GM20431 (cell line): ENCODE measurements around the gene ABCA4.
"Not testable (repeated sequence)": the region's sequence is repeated elsewhere in the genome, so short reads cannot be mapped to it uniquely, and the experiment has no call there.

Experiments
- in situ Hi-C: fragments of 300-500 bp; cut with MseI, MboI; formaldehyde crosslinking; loops from one replicate; pipeline ENCODE4 v1.15.0; 2020; ENCODE audit warnings: low sequenced_read_pairs; ENCODE audit not compliant: unreplicated experiment

ABCA4 gene

DNA sequence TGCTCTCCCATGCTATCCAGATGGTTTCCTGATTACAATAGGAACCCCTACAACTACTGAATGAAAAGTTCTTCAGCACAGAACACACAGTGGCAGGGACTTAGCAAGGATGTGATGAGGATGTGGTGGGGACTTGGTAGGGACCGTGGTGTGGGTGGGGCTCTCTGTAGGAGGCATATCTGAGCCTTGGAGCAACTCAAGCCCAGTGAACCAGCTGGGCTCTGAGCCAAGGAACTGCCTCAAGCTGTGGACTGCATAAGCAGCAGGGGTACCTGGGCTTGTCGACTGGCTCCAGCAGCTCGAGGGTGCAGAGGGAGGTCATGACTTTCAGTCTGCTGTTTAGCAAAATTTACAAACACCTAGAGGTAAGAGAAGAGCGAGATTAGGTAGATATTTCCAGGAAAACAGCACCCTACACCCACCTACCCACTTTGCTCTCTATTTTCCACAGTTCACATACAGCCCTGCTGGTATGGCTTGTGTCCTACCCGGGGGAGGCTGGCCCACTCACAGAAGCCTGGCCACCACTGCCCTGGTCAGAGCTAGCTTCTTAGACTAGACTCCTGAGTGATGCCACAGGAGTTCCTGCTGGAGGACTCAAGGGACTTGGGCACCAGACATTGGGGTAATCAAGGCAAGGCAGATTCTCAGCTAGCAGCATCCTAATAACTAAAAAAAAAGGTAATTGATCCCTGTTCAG lies 125.0 kb downstream of the ABCA4 start:
- in situ Hi-C loops, result no loop called here

DNA sequence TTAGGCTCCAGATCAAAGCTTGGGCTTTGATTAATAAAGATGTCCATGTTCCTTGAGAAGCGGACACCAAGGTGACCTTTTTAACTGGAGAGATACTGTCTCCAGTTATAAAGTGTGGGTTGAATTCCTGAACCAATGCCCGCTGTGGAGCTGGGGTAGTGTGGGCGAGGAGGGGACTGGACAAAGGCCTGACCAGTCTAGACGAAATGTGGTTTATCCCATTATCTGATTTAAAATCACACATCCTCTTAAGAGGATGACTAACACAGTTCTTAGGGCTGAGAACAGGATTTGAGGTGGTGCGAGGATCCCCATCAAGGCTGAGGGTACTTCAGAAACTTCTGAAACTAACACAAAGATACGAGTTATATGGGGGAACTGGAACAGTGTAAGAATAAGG lies 127.2 kb downstream of the ABCA4 start:
- in situ Hi-C loops, result no loop called here

DNA sequence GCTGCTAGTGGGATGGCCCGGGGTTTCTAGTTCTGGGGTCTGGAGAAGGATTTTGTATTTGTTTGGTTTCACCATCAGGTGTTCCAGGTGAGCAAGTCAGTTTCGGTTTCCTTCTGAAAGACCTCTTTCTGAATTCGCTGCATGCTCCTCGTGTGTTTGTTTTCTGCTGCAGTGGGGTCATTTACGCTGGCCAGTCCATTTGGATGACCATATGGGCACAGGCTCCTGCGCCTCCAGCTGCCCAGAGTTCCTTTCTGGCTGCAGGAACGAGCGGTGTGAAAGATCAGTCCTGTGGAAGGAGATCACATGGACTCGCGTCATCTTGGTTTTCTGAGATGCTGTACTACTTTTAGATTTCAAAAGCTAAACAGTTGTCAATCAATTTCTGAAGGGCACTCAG lies 128.0 kb downstream of the ABCA4 start:
- in situ Hi-C loops, result no loop called here

DNA sequence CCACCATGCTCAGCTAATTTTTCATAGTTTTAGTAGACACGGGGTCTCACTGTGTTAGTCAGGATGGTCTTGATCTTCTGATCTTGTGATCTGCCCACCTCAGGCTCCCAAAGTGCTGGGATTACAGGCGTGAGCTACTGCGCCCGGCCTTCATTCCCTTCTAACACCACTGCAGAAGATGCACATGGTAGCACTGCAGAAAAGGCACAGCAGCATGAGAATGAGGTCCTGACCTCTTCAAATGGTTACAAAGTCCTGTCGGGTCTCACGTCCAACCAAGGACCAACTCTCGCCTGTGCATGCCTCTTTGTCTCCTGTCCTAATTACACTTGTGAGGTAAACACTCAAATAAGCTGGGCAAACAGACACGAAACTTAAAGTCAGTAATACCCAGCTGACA lies 128.8 kb downstream of the ABCA4 start:
- in situ Hi-C loops, result no loop called here

DNA sequence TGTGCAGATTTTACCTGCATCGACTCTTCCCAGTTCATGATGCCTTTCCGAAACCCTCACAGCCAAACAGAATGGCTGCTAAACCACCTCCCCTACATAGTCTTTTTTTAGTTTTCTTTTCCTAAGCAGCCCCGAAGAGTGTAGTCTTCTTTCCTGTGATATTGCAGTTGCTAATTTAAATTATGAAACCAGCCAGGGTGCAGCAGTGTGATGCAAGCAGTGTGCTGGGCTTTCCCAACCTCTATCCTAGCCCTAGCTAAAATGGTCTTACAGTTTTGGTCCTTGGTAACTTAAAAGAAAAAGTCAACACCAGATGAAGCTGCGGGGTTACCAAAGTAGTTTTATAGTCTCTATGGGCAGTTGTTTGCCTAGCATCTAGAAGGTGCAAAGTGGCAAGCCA lies 129.7 kb downstream of the ABCA4 start:
- in situ Hi-C loops, result no loop called here

DNA sequence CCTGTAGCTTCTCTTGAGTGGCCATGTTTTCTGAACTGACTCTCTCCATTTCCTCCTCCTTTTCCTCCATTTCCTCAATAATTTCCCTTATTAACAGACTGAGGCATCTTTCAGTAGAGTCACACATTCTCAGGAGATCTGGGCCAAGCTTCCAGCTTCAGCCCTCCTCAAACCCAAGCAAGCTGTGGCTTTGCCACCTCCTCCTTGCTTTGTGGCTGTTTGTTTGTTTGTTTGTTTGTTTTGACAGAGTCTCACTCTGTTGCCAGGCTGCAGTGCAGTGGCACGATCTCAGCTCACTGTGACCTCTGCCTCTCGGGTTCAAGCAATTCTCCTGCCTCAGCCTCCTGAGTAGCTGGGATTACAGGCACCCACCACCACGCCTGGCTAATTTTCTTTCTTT lies 130.5 kb downstream of the ABCA4 start:
- in situ Hi-C loops, result not testable (repeated sequence)

DNA sequence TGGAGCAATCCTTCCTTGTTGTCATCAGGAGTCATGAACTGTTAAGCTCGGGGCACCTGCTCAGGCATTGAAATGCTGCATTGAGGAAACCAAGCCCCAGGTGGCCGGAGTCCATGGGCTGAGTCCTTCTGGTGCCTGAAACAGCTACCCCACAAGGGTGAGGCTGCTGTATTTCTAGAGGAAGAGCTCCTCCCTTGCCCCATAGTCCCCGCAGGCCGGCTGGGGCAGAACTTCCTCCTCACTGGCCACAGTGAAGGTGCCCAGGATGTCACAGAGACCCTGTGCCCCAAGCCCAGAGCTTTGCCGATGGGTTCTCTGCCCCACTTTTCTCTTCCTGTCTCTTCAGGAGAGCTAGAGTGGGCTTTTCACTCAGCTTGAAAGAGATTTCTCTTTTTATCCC lies 130.9 kb downstream of the ABCA4 start:
- in situ Hi-C loops, result no loop called here

DNA sequence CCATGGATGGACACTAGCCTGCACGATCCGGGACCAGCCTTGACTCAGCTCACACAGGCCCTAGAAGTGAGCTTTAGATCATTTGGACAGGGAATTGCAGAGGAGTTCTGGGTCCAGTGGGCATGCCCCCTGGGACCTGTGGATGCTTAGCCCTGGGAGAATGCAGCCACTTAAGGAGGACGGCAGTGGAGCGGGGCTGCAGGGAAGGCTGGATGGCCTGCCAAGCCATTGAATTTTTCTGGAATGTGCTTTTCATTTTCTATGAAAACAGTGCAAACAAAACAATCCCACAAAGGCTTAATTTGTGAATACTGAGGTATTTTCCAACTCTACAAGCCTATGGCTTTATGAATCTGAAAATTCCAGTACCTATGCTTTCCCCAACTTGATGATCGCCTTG lies 131.3 kb downstream of the ABCA4 start:
- in situ Hi-C loops, result no loop called here

DNA sequence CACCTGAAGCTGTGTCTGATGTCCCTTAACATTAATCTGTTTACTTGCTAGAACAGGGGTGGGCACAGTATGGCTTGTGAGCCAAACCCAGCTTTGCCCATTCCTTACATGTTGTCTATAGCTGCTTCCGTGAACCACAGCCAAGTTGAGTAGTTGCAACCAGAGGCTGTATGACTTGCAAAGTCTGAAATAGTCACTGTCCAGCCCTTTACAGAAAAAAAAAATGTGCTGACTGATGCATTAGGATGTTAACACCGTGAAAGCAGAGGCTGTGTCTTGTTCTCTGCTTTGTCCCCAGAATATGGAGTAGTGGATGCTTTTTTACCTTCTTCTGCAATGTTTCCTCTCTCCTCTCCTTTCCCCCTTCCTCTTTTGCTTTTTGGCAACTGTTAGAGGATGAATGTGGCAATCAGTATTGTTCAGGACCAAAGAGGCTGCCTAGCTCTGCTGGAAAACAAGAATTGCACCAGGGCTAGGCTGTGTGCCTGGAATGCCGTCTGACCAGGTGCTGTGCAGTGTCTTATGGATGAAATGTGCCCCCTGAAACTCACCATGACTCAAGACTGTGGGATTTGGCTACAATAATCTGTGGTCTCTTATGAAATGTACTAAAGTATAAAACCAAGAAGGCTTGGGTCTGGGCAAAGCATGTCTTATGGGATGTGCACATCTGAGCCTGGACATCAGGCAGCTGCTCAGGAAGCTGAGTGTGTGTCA lies 132.2 kb downstream of the ABCA4 start:
- in situ Hi-C loops, result no loop called here

DNA sequence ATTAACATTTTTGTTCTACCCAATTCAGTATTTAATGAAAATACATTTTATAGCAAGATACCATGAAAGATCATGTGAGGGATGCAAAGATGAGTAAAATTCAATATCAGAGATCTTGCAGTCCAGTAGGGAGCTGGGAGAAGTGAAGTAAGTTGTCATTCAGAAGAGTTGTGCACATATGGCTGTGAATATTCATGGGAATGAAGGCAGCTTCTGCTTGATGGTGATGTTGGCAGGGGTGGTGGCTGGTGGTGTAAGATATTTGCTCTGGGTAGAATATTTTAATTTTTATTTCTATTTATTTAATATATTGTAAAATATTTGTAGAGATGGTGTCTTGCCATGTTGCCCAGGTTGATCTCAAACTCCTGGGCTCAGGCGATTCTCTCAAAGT lies 139.7 kb downstream of the ABCA4 start:
- in situ Hi-C loops, result no loop called here

DNA sequence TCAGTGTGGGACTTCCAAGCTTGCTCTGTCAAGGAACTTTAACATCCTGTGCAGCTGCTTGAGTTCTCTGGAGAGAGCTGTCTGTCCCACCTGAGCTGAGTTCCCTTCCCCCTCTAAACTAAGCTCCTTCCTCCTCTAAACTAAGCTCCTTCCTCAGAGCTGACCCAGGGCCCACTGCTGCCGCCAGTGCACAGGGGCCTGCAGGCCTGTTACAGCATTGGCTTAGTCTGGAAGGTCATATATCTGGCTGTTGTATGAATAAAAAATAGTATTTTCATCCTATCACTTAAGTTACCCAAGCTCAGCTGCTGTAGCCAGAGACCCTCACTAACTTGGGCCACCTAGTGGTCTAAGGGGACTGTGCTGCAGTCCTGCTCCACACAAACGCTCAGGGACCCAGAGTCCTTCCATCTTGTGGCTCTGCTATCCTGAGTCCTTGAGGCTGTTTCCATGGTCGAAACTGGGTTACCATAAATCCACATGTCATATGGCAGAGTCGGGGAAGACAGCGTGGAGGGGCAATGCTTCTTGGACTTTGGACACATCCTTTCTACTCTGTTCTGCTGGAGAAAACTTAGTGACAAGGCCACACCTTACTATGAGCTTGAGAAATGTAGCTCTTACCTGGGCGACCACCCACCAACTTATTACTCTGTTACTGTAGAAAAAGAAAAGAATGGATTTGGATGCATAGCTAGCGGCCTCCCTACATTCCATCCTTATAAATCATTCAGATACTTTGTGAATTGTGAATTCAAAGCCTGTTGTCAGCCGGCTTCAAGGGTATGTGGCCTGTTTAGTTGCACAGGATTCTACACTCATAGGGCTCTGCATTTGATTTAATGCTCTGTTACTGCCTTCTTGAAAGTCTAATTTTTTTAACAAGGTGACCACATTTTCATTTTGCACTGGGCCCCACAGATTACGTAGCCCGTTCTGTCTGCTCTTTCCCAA lies 140.4 kb downstream of the ABCA4 start:
- in situ Hi-C loops, result no loop called here

DNA sequence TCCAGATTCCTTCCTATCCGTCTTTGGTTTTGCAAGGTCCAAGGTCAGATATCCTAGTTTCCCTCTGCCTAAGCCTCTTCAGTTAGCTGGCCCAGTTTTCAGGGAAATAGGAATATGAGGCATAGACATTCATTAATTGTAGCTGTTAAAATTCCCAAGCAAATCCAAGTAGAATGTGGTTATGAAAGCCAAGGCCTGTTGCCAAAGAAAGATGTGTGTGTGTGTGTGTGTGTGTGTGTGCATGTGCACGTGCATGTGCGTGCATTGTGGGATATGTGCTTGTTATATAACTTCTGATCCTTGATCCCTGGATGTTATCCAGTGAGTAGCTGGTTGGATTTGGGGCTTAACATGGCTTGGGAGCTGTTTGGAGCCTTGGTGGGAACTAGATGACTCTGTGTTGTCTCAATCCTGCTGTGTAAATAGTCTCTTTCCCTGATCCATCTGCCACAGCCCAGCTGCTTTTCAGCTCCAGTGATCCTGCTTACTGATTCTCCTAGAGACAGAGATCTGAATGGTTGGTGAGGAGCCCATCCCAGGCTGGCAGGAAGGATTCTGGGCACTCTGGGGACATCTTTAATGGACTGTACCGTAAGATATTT lies 141.1 kb downstream of the ABCA4 start:
- in situ Hi-C loops, result no loop called here

DNA sequence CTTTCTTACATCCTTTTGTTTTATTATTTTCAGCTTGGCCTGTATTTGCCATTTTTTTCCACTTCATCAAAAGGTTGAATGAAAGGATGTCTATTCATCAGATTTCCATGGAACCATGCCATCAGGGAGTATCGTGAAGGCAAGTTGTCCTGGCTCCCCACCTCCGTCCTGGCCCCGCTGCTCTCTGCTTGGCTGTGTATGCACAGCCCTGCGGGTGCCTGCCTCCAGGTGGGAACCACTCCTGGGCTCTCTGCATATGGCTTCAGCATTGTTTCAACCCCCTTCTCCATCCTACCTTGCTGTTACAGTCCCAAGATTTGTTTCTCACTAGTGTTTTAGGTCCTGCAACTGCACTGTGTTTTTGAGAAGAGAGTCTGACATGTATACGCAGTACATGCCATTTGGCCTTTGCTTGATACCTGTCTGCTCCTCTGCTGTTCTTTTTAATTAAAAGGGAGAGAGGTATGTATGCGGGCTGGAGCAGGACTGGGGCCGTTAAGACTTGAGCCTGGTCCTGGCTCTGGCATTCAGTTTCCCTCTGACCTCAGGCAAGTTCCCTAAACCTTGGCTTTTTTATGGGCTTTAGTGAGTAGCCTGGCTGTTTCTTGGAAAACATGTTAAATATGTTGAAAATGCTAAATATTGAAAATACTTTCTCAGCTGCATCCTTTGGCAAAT lies 141.8 kb downstream of the ABCA4 start:
- in situ Hi-C loops, result no loop called here

DNA sequence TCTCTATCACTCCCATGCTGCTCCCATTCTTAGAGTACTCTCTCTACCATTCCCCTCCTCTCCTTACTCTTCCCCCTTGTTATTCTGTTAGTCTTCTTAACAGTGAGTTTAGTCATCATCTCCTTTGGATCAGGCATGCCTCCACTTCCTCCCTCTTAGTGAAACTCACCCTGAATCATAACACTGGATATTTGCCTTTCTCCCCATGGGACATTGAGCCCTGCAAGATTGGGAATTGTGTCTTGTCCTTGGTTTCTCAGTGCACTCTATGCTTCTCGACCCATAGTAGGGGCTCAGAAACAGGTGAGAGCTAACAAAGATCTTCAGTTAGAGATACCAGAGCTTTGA lies 143.4 kb downstream of the ABCA4 start:
- in situ Hi-C loops, result no loop called here

DNA sequence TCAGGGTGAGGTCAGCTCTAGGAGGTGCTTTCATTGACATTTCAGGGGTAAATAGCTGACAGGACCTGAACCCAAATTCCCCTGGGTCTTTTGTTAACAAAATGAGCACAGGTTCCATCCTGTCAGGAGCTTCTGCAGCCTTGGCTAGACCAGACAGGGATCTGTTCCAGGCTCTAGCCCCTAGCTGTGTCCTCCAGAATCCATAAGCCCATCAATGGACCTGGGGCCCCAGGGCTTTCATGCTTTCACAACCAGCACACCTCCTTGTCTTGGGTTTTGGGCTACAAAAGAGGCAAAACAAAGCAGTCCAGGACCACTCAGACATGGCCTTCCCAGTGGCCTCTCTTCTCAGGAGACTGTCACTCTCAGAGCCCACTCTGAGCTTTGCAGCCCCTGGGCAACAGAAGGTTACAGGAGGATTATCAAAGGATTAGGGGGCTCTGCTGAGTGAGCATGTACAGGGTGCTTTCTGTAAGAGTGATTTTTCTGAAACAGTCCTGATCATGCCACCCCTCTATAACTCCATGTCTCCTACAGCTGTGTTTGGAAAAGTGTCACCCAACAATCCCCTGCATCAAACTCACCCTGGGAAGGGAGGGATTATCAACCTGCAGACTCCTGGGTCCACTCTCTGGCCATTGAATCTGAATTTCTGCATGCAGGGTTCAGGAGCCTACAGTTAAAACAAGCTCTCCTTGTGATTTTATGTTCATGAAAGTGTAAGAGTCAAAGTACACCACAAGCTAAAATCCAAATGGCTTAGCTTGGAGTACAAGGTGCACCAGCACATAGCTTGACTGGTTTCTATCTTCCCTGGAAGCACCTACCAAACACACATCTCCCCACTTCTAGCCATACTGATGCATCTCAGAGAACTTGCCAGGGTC lies 144.0 kb downstream of the ABCA4 start:
- in situ Hi-C loops, result no loop called here

DNA sequence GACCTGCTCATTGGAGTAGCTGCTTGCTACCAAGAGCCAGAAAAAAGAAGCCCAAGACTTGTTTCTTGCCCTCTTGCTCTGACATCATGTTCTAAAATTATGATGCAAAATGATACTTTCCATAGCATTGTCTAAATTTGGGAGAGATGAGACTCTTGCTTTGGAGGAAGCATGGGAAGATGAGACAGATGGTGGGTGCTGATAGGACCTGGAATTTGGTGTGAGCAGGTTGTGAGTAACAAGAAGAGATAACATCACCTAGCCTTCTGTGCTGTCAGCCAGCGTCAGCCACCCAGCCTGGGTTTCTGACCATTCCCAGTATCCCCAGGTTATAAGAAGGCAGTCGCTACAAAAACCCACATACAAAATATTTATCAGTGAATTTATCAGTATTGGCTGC lies 144.7 kb downstream of the ABCA4 start:
- in situ Hi-C loops, result no loop called here

DNA sequence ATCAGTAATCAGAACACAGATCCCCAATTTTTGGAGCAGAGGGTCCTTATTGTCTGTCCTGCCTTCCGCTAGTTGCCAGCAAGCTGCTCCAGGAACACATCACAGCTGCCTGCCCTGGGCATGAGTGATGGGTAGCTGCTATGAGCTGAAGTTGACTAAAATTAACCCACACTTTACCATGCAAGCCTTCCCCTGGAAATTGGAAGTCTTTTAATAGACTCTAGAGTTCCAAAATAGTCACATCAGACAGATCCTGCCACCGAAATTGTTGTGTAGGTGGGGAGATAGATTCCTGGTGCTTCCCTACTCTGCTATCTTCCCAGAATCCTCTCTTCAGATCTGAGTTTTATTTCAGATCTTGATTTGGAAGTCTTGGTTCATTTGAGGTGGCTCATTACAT lies 148.6 kb downstream of the ABCA4 start:
- in situ Hi-C loops, result no loop called here

DNA sequence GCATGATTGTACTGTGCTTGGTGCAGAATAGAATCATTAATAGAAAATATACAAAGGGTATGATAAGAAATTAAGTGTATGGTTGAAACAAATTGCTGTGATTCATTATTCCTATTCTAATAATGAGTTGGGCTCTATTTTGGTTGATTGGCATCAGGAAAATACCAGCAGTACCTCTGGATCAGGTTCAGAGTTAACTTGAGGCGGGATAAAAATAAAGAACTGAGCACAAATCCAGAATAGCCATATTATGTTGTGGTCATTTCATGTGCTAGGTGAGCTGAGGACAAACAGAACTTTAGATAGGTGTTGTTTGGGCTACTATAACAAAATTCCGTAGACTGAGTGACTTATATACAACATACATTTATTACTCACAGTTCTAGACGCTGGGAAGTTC lies 151.1 kb downstream of the ABCA4 start:
- in situ Hi-C loops, result no loop called here

DNA sequence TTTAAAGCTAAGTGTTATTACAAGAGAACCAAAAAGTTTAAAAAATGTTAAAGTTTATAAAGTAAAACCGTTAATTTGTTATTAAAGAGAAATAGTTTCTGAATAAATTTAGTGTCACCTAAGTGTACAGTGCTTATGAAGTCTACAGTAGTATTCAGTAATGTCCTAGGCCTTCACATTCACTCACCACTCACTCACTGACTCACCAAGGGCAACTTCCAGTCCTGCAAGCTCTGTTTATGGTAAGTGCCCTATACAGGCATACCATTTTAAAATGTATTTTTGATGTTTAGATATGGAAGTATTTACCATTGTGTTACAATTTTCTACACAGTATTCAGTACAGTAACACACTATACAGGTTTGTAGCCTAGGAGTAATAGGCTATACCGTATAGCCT lies 151.6 kb downstream of the ABCA4 start:
- in situ Hi-C loops, result no loop called here
